HG02642 (cell line): ENCODE measurements around the gene HIVEP1.

Experiments used
- ATAC-seq: cut with Tn5 transposase; IDR thresholded peaks from one replicate; pipeline ENCODE4 v1.9.1; 2021; ENCODE audit warnings: mild to moderate bottlenecking; ENCODE audit not compliant: unreplicated experiment, poor library complexity

HIVEP1 gene

DNA sequence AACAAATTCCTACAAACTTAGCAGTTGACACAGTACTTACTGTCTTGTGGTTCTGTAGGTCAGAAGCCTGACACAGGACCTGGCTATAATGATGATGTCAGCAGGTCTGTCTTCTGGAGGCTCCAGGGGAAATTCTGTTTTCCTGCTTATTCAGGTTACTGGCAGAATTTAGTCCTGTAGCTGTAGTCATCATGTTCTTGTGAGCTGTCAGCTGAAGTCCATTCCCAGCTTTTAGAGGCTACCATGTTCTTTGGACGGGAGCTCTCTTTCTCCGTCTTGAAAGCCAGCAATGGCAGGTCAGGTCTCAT lies 99.2 kb downstream of the HIVEP1 start:
- ATAC-seq = no peak

DNA sequence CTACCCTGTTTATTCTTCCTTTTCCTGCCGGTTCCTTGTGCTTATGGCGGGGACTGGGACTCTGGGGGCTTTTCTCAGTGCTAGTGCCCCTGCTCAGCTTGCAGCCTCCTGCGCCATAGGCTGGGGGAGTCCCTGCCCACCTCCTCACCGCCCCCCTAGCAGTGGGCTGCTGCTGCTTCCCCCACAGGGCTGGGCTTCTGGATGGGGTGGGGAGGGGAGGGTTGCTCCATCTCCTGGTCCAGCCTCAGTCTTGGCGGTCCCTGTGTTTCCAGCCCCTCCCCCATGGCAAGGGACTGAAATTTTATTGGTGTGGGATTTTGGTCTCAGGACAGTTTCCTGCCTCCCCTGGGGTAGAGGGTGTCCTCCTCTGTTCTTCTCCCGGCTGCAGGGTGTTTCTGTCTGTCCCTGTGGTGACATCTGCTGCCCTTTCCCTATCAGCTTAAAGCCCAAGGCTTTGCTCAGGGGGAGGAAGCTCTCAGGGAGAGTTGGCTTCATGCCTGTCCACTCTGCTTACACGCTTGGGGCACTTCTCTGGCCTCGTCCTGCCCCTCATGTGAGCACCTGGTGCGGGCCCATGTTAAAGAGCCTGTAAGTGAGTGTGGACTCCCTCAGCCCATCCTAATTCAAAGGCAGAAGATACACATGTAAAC lies 100.6 kb downstream of the HIVEP1 start:
- no peak for ATAC-seq

DNA sequence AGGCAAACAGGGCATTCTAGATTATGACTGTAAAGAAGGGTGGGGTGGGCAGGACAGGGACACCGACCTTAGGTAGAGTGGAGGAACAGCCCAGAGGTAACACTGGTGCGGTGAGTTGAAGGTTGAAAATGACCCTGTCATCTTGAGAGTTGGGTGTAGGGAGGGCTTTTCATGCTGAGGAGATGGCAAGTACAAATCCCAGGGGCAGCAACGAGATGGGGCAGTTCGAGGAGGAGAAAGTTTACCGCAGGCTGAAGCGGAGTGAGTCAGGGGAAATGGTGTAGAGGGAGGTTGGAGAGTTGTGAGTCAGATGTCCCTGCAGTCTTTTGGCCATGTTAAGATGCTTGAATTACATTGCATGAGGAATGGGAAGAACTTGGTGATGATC lies 101.1 kb downstream of the HIVEP1 start:
- ATAC-seq = no peak

DNA sequence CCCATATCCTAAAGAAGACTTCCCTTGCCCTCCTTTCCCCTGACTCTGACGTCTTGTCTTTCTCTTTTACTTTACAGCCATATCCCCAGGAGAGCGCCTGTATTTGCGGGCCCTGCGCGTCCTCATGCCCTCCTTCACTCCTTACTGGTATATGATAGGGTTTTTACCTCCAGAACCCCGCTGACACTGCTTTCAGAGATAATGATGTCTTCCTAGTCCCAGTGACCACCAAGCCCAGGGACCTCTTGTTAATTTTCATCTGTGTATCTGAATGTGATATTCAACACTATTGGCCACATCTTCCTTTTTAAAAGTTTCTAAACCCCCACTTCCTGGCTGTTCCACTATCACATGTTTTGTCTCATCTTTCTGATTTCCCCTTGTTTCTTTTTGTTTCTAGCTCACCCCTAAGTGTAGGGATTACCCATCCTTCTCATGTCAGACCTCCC lies 102.0 kb downstream of the HIVEP1 start:
- no peak for ATAC-seq

DNA sequence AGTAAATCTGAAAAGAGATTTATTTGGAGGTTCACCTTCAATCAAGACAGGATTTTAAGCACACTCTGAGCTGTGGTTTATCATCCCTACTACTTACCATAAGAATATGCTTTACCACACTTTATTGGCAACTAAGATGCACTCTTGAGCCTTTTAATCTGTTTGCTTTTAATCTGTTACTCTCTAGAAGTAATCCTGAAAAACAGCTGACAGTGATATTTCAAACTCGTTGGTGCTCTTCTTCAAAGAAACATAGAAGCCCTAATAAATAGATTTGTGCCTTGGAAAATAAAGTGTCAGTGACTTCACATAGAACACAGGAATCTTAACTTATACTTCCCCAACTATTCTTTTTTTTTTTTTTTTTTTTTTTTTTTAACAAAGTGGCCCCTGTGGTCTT lies 102.9 kb downstream of the HIVEP1 start:
- ATAC-seq = no peak

DNA sequence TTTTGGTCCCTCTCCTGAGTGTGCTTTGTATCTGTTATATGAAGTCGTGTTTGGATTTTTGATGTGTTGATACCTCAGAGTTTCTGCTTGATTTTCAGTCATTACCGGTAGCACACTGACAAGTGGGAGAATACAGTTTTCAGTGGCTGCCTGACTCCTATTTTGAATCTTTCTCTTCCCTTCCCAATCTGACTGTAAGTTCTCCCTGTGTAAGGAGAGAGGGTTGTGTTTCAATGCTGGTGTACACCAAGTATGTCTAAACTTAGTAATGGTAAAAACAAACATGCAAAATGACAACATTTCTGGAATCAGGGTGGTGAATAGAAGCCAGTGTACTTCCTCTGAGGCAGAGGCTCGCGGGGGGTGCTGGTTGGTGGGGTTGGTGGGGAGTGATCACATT lies 103.4 kb downstream of the HIVEP1 start:
- no peak for ATAC-seq

DNA sequence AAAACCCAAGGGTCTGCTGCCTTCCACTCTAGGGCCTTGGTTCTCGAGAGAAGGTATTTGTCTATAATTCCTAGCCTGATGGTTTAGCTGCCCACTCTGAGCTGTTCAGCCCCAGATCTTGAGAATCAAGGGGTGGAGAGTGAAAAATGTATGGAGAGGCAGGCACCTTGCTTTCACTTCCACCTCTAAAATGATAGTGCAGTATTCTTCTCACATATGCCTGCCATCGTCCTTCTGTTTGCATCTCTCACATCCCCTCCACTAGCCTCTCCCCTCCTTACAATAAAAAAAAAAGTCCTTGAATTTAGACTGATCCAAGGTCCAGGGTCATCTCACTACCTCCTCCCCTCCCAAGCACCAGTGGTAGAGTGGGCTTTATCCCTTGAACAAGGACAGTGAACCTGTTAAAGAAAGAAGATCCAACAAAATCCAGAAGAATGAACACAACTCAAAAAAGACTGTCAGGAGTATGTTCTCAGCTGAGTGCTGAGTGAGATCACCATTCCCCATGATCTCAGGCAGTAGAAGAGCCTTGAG lies 104.2 kb downstream of the HIVEP1 start:
- no peak for ATAC-seq

DNA sequence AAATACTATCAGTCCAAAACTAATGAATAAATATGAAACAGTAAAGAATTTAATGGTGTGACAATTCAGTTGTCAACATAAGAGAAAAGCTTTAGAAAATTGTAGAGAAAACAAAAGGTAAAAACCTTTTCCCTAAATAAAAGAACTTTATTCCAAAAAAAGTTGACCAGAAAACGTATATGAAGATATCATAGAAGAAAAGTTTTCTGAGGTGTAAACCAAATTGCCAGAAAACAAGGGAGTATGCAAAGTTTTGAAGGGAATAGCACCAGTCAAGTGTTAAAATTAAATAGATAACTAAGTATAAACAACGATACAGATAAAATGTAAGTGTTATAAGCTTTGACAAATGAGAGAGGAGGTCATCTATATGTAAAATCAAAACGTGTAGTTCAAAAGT lies 104.9 kb downstream of the HIVEP1 start:
- no peak for ATAC-seq

DNA sequence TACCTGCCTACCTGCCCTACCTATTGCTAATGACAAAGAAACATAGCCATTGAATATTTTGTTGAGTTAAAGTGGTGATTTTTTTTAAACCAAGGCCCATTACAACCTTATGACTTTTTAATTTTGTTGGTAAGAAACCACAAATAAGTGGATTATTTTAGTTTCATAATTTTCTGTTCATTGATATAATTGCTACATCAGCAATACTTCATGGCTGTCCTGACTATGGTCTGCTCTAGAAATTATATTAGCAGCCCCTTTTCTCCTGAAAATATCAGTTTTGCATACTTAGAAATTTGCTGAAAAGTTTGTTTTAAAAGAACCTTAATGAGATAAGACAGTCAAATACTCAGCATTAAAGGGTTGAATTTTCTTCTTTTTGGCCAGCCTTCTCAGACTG lies 106.5 kb downstream of the HIVEP1 start:
- ATAC-seq = no peak

DNA sequence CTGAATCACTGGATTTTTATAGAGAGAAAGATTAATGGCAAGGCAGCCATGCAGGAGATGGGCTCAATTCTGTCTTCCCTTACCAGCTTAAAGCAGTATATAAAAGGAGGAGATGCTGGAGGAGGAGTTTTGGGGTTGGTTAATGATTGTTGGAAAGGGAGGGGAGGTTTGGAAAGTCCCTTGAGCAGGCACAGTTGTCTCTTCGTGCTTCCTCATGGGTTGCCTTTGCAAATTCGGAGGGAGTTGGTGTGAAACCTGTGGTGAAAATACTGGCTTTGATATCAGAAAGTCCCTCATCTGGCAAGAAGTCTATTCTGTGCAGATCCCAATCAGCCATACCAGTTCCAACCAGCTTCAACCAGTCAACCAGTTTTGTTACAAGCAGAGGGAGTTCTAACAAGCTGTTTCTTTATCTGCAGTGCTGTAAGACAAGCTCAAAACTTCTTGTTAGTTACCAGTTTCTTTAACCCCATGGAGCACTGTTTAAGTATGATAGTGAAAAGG lies 107.0 kb downstream of the HIVEP1 start:
- ATAC-seq = peak; percentile 75

DNA sequence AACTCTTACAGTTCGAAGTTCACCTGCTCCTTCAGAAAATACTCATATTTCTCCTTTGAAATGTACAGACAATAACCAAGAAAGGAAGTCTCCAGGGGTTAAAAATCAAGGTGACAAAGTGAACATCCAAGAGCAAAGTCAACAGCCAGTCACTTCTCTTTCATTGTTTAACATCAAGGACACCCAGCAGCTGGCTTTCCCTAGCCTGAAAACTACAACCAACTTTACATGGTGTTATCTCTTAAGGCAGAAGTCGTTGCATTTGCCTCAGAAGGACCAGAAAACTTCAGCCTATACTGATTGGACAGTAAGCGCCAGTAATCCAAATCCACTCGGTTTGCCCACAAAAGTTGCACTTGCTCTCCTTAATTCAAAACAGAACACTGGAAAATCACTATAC lies 113.3 kb downstream of the HIVEP1 start:
- ATAC-seq = no peak

DNA sequence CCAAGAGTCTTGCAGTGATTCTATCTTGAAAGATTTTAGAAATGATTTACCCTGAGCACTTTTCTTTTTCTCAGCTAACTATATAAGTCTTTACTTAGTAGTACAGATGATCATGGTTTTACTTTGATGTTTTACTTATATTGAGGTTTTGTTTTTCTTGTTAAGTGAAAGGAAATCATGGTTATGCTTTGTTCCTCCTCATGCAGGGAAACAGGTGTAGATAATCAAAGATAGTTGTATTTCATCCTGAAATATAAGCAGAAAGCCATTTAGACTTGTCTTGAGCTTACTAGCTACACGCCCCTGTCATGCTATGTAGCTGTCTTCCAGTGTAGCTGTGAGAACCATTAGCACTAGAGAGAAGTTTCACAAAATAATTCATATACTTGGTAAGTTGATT lies 113.9 kb downstream of the HIVEP1 start:
- no peak for ATAC-seq

DNA sequence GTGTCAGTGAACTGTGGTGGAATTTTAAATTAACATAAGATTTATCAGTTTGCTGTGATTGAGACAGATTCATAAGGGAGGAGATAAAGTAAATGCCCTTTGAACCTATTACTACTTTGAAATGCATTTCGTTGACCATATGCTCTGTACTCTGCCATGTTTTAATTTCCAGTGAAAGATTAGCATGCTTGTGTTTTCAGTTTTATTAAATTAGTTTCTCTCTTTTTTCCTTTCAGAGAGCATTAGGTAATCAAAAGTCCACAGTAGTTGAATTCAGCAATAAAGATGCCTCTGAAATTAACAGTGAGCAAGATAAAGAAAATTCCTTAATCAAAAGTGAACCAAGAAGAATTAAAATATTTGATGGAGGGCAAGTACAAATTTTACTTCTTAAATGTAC lies 117.4 kb downstream of the HIVEP1 start:
- ATAC-seq = no peak

DNA sequence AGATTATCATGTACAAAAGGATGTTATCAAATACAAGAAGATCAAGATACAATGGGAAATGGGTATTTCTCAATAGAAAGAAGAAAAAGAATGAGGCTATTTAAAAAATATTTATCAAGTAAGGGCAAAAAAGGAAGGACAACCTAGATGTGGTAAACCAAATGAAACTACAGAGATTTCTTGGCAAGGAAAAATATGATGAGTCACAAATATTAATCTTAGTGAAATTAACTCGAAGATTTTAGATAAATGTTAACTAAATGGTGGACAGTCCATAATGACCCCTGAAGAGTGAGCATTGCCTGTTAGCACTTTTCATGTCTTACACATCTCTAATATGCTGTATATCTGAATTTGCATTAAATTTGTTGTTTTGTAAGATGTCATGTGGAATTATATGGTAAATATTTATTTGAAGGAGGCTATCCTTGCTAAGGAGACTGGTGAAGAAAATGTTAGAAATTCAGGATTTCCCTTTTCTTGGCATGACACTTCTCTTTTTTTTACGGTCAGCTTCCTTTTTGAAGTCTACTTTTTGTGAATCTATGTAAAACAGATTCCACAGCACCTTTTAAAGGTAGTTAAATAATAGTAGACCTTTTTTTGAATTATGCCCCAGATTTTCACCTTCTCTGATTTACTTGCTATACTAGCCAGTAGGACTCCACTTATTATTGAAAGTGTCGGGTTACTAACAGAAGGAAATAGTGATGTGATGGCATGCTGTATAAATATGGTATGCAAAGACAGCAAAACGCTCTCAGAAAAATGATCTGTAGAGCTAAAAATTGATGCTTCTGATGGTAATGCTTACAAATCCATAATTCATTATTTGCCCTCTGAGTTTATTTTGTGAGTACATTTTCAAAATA lies 120.5 kb downstream of the HIVEP1 start:
- ATAC-seq = no peak

DNA sequence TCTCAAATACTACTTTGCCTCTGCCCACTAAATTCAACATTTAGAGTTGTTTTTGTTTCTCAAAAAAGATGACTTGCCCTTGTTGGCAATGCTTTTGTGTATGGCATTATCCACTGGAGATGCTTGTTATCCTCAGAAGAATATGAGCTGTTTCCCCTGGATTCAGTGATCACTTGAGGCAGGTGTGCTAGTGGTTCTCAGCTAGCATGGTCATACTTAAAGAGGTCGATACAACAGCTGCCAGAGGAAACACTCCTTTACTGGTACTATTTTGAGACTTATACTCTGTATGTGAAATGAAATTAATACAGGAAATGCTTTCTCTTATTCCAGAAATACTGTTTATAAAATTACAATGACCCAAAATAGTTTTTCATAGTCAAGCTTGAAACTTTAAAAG lies 122.5 kb downstream of the HIVEP1 start:
- no peak for ATAC-seq

DNA sequence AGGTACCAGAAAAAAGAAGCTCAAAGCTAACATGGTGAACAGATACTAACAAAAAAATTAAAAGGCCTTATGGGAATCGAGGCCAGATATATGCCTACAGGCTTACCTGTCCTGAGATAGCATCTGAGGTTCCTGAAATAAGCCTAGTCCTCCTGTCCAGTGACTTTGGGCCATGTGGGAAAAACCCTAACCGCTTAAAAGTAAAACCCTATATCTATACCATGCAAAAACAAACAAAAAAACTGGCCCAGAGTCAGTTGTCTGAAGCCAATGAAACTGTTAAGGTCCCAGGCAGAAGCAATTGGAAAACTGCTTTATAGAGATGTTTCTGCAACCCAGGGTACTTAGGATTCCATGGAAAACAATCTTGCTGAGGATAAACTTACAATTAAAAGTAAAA lies 122.9 kb downstream of the HIVEP1 start:
- no peak for ATAC-seq

DNA sequence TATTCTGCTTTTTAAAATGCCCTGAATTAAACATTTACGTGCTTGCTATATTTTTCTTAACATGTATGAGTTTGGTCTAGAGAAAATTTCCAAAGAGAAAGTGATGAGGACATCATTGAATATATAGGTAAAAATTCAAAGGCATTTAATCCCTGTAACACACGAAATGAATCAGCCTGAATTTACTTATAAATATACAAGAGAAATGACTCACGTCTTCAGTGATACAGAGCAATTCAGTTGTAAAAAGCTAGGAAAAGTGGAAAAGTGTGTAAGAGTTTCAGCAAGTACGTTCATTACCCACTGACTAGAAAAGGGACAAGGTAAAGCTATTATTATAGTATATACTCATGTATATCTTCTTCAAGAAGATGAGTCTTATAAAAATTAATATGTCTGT lies 124.8 kb downstream of the HIVEP1 start:
- no peak for ATAC-seq

DNA sequence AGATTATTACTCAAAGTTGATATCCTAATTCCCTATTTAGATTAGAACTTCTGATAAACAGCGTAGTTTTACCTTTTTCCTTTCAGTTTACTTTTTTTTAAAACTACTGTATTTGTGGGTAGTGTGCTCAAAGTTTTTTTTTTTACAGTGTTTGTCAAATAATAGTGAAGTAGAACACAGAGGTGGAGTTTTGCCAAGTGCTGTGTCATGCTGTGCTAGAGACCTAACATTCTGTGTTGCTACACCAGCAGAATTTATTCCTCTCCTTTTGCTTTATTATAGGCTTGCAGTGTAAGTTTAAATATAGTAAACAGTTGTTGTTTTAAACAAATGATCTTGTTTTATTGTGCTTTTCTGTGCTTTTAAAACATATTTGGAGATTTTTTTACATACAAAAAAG lies 125.4 kb downstream of the HIVEP1 start:
- ATAC-seq = no peak

DNA sequence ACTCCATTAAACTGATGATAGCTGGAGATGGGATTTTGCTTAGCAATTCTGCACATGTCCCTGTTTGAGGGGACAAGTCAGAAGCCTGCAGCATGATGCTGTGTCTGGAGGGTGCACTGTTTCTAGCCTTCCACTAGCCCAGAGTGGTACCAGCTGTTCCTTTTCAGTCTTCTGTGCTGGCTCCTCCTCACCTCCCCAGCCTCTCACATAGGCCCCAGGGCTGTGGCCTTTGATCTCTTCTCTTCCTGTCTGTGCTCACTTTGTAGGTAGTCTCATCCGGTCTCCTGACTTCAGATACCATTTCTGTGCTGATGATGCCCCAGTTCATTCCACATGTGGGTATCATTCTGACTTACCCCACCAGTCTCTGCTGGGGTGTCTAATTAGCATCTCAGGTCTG lies 126.3 kb downstream of the HIVEP1 start:
- no peak for ATAC-seq

DNA sequence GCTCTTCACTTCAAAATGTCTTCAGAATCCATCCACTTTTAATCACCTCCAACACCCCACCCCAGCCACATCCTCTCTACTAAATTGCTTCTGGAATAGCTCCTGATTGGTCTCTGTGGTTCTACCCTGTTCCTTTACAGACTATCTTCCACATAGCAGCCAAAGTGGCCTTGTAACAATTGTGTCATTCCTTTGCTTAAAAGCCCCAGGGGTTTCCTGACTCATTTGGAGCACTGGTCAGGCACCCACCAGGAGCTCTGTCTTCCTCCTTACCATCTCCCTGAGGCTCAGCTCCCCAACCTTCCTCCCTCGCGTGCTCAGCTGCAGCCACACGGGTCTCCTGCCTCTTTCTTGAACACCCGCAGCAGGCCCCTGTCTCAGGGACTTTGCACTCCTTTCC lies 126.8 kb downstream of the HIVEP1 start:
- no peak for ATAC-seq

DNA sequence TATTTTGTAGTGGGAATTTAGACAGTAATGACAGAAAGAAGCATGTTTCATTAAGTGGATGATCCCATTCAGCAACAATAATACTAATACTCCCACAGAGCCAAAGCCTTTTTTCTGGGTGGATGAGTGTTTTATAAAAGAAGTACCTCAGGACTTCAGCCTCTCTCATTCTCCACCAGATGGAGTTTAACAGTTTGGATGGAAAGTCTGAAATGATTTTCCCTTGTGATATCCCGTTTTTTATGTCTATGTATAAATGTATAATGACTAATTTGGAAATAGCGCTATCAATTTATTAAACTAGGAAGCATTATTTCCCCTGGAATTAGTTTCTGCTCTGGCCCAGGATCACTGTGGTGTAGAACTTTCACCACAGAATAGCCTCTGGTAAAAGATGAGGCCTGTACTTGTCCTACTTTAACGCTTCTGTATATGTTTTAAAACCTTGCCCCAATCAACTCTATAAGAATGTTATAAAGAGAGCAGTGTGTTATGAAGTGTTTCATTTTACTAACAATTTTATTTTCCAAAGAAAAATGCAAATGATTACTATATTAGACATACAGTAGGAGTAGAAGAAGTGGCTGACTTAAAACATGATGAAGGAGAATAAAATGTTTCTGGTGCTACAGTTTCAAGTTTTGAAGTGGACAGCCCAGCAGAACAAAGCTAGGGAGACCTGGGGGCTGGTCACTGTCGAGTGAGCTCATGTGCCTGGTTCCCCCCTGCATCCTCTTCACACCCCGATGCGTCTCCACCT lies 135.6 kb downstream of the HIVEP1 start:
- no peak for ATAC-seq
